HG03108 (cell line): ENCODE measurements around the gene MARCO.
"Not testable (repeated sequence)": the region's sequence is repeated elsewhere in the genome, so short reads cannot be mapped to it uniquely, and the experiment has no call there.

Experiments used
- ATAC-seq: cut with Tn5 transposase; IDR thresholded peaks from one replicate; pipeline ENCODE4 v1.9.1; 2021; ENCODE audit warnings: moderate library complexity; ENCODE audit not compliant: unreplicated experiment

MARCO gene

DNA sequence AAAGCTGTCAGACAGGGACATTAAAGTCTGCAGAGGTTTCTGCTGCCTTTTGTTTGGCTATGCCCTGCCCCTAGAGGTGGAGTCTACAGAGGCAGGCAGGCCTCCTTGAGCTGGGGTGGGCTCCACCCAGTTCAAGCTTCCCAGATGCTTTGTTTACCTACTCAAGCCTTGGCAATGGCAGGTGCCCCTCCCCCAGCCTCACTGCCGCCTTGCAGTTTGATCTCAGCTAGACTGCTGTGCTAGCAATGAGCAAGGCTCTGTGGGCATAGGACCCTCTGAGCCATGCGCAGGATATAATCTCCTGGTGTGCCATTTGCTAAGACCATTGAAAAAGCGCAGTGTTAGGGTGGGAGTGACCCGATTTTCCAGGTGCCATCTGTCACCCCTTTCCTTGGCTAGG lies 61.9 kb downstream of the MARCO start:
- not testable (repeated sequence) for ATAC-seq

DNA sequence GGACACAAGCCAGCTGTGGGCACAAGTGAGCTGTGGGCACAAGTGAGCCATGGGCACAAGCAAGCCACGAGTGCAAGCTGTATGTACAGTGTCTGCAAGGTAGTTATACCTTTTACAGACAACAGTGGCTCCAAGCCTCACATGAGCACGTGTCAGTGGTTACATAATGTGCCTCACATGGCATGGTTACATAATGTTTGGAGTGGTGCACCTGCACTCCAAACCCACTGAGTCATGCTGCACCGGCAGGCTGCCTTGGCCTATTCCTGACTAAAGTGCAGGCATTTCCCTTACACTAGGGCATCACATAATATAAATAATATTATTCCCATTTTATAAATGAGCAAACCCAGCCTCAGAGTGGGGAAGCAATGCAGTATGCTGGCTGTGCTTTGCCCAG lies 62.6 kb downstream of the MARCO start:
- no peak for ATAC-seq

DNA sequence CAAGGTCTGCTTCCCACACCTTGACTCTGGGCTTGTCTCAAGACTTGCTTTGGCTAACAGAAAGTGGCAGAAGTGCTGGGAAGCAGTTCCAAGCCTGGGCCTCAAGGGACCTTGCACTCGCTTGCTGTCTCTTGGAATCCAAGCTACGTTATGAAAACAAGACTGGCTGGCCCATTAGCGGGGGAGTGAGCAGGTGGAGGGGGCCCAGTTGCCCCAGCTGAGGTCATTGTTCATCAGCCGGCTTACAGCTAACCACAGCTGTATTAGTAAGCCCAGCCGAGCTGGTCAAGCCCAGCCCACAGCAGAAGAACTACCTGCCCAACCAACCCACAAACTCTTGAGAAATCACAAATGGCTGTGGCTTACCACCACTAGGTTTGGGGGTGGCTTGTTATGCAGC lies 63.1 kb downstream of the MARCO start:
- ATAC-seq: no peak

DNA sequence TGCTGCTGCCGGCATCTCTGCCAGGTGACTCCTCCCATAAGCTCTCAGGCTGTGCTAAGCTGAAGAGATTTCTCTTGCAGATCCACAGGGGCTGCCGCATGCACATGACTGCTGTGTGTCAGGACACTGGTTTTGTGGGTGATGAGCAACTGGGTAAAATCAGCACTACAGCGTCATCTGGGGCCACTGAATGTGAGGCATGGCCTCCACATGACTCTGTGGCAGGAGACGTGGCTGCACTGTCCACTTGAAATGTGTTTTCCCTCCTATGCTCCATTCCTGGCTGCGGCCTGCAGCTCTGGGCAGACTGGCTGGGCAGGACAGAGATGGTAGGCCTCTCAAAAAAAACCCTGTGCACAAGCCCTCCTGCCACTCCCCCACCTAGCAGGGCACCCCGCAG lies 63.6 kb downstream of the MARCO start:
- ATAC-seq: no peak

DNA sequence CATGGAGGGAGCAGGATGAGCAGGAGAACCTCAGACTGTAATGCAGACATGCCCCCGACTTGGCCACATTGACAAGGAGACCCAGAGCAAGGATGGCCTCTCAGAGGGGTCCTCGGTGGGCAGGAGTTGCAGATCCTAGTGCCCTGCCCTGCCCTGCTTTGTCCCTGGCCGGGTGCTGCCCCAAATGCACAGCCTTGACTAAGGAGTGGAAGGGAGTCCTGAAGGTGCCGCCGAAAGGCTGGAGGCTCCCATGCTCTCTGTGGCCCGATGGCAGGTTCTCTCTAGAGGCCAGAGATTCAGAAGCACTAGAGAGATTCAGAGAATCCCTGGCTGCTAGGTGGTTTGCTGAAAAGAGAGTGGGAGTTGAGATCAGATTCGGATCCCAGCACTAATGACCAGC lies 64.4 kb downstream of the MARCO start:
- no peak for ATAC-seq

DNA sequence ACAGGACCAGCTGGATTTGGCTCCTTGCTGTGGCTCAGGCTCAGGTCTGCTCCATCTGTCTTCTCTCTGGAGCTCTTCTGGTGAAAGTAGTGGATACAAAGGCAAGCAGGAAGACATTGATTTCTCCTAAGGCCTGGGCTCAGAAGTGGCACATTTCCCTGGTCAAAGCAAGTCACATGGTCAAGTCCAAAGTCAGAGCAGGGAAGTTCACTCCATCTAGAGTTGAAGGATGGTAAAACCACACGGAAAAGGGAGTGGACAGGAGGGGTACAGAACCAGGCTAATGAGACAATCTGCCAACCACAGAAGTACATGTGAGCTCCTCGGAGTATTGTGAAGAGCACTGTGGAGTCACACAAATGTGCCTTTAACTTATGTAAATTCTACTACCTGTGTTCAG lies 66.1 kb downstream of the MARCO start:
- ATAC-seq: no peak

DNA sequence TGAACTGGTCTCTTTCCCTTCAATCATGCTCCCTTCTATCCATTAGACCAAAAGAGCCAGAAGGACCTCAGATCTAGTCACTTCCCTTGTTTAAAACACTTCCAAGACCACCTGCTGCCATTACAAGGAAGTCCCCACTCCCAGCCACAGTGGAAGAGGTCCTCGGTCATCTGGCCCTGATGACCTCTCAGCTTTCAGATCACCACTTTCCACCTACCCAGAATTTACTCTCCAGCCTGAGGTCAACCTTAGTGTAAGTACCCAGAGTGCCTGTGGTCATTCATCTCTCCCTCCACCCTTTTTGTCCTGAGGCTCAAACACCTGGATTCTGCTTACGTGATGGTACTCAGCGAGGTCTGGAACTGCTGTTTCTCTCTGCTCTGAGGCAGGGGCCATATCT lies 67.1 kb downstream of the MARCO start:
- ATAC-seq: no peak

DNA sequence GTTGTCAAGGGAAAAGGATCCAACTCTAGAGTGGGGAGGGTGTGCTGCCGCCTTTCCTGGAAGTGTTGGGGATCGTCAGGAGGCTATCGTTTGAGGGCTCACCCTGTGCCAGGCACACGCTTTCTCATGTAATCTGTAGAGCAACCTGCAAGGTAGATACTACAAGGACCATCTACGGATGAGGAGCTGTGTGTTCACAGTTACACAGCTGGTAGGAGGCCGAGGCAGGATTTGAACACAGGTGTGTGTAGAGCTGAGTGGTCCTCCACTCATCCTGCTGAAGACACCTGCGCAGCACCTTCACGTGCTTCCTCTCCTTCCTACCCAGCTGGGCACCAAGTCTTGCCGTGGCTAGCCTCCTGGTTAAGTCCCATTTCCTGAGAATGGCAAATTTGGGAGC lies 68.3 kb downstream of the MARCO start:
- ATAC-seq: no peak

DNA sequence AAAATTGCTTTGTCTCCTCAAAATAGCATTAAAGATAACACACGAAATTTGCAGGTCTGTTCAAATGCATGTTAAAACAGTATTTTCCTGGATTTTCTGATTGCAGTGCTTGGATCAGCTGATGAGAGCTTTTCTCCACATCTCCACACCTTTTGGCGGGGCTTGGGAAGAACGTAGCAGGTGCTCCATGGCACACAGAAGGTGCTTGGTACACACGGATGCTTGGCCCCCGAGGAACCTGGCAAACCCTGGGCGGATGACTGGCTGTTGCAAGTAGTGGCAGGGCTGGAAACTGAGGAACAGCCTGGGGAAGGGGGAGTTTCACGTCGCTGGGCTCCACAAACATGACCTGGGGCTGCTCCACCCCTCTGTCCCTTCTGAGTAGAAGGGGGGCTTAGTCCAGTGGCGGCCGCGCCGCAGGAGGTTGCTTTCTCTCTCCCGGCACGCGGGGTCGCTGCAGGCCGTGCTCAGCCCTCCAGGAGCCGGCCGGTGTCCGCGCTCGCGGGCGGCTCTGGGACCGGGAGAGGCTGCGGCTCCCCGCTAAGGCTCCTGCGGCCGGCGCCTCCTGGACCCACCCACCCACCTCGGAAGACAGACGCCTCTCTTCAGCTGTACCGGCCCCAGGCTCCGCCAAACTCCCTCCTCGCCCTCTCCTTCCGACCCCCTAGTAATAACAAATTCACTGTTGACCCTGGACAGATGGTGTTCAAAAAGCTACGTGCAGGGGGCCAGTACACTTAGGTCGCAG lies 69.3 kb downstream of the MARCO start:
- ATAC-seq: no peak

DNA sequence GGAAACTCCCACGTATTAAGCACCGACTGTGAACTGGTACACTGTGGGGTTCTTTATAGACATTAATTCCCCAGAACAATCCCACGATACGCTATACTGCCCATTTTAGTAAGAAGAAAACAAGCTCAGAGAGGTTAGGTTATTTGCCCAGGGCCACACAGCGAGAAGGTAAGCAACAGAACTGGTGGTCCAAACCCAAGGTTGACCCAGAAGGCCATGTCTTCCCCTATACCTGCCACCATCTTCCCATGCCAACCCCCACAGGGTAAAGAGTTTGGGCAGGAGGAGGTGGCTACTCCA lies 69.9 kb downstream of the MARCO start:
- no peak for ATAC-seq

DNA sequence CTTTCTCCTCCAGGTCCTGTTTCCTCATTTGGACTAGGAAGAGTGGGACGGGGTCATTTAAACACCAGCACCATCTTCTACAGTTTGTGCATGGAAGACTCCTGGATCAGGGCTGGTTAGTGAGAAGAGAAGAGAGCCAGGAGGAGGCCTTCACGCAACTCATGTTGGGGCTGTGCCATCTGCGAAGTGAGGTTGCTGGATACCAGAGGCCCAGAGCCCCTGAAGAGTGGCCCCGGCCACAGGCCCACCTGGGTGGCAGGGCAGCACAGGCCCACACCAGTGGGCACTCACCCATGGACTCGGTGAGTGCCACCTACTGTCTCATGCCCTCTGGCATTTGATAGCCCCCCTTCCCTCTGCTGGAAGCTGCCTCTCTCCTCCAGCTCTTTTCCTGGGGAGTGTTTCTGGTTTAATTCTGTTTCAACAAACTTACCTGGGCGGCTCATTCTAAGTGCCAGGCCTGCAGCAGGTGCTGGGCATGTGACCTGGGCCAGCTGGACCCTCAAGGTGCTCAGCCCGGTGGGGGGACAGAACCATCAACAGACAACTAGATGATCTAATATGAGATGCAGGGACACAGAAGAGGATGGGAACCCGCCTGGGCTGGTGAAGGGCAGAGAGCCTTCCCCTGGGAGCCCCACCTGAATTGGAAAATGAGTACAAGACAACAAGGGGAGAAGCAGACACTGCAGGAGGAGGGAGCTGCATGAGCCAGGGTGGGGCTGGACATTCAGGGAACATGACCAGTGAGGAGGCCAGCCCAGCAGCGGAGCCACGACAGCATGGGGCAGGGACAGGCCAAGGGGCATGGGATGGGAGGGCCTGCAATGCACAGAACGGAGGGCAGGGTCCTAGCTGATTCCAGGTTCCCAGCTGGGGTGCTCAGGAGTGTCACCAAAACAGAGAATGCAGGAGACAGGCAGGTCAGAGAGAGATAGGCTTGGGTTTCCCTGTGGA lies 70.6 kb downstream of the MARCO start:
- ATAC-seq: no peak

DNA sequence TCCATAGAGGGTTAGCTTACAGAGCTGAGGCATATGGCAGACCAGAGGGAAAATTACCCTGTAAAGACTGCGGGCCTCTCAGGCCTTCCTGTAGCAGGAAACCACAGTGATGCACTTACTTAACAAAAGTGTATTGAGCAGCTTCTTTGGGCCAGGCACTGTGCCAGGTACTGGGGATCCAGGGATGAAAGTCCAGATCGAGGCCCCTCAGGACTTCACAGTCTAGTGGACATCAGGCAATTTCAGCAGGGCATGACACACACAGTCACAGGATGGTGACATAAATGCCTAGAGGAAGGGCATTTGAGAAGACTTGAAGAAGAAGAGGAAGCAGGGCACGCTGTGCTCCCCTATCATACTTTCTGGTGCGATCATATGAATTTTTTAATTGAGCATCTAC lies 71.7 kb downstream of the MARCO start:
- ATAC-seq: no peak

DNA sequence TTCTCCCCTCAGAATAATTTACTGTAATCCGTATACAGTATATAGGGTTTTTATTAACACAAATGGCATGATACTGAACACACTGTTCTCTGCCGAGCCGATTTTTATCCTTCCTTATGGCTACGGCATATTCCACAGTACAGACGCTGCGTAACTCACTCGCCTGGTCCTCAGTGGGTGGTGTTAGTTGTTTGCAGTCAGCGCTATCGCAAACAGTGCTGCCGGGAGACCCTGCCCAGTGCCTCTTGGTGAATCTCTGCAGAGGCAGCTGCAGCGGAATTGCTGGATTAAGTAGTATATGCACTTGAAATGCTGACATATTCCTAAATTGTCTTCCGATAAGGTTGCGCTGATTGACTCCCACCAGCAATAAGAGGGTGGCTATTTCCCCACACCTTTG lies 73.9 kb downstream of the MARCO start:
- ATAC-seq: no peak

DNA sequence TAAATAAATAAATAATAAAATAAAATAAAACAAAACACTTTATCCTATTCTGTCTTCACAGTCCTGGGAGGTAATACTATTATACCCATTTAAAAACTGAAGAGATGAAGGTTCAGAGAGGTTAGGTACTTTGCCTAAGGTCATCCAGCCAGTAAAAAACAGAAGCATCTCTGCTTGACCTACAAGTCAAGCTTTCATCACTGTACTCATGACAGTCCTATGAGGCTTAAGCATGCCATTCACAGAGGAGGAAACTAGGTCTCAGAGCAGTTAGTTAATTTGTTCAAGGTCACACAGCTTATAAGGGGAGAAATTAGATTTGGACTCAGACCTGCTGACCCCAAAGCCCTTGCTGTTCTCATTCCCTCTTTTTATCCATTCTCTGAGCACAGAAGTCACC lies 77.5 kb downstream of the MARCO start:
- no peak for ATAC-seq

DNA sequence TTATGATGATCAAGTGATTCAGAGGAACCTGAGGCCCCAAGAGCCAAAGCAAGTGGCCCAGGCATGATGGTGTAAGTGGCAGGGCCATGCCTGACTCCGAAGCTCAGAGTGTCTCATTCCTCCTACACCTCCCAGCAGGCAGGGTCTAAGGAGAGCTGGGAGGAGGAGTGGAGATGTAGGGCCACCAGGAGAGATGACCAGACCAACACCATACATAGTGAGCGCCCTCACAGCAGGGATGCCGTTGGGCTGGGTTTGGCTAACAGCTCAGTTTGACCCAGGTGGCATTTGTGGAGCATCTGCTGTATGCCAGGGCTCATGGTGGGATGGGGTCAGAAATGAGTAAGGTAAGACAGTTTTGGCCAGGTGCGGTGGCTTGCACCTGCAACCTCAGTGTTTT lies 80.7 kb downstream of the MARCO start:
- ATAC-seq: no peak

DNA sequence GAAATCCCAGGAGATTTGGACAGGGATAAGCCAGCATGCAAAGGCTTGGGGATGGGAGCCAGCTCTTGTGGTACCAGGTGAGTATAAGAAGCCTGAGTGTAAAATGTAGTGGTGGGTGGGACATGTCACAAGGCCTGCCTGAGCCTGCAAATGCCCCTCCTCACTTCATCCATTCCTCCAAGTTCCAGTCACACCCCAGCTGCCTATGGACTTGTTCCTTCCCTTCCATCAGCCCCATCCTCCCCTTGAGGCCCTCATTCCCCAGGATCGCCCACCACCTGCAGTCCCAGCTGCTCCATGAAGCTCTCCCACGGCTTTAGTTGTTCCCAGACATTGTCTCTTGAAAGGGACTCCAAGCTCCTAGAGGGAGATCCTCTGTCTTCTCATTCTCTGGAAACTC lies 81.5 kb downstream of the MARCO start:
- ATAC-seq: no peak

DNA sequence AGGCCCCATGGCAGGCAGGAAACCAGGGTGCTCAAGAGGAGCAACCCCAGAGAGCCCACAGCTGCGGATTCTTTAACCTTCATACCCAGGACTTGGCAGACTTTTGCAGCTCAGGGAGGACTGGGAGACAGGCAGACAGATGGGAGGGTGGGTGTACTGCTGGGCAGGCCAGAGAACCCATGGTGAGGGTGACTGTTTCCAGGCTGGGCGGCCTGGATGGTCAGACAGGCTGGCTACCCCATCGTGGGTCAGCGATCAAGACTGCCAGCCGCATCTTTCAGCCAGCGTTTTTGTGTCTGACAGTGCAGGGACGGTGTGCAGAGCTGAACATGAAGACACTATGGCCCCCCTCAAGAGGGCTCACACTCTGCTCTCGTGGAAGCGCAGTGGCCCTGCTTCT lies 82.2 kb downstream of the MARCO start:
- ATAC-seq: no peak

DNA sequence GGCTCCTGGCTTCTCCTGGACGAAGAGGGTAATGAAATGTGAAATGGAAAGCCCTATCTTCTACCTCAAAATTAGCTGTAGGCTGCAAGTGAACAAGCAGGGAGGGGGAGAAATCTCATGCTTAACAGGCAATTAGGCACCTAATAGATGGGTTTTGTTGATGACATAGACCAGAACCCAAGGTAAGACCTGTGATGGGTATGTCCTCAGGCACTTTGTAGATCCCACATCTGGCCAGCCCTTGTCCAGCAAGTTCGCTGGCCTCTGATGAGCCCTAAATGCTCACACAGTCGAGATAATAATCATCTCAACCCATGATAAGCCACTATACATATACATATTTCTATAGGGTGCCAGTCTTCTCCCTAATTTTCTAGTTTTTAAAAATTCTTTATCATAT lies 82.6 kb downstream of the MARCO start:
- no peak for ATAC-seq

DNA sequence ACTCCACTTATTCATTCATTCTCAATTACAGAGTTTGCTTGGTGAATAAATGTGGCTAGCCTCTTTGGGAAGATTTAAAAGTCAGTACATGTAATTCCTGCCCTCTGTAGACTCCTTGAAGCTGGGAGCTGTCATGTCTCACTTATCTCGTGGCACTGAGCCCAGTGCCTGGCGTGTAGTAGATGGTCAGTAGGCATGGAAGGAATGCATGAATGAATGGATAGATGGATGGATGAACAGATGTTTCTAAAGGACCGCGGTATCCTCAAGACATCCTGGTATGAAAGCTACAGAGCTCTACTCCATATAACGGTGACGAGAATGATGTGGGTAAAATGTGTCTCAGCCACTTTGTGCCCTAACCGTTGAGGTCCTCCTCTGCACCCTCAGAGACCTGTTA lies 83.0 kb downstream of the MARCO start:
- no peak for ATAC-seq

DNA sequence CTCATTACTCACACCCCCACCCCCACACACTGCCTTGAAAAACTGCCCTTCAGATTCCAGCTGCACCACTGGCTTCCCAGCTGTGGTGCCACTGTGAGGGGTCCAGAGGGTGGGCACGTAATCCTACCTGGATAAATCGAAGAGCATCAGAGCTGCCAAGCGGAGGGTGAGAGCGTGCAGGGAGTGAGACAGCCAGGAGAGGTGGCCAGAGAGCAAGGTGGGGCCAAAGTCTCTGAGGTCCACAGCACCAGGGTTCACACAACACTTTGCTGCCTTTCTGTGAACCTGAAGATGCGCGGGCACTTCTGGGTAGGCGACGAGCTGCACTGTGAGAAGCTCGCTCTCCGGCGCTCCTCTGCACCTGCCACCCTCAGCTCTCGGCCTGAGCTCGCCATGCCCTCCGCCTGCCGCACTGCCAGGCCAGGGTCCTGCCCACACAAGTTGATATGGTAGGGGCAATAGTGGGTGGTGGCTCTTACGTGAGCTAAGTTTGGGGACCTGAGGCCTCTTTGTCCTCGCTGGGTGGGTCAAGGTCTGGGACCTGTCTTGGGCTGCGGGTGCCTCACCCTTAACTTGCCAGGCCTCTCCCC lies 83.9 kb downstream of the MARCO start:
- no peak for ATAC-seq

DNA sequence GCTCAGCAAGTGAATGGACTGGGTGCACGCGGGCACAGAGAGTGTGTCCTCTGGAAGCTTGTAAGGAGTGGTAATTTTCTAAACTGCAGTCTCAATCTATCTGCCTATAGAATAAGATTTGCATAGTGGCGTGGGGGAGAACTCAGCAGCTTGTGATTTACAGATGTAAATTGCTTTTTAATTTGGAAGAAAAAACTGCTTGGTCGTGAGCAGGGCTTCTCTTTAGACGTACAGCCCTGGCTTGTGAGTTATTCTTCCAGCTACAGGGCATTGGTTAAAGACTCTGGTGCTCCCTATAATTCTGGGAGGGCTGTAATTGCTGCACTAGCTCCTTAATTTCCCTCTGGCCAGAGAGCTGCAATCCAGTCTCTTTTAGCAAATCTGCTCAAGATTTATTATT lies 84.9 kb downstream of the MARCO start:
- no peak for ATAC-seq
